ENCODE data around the gene ZC2HC1C.

DNA sequence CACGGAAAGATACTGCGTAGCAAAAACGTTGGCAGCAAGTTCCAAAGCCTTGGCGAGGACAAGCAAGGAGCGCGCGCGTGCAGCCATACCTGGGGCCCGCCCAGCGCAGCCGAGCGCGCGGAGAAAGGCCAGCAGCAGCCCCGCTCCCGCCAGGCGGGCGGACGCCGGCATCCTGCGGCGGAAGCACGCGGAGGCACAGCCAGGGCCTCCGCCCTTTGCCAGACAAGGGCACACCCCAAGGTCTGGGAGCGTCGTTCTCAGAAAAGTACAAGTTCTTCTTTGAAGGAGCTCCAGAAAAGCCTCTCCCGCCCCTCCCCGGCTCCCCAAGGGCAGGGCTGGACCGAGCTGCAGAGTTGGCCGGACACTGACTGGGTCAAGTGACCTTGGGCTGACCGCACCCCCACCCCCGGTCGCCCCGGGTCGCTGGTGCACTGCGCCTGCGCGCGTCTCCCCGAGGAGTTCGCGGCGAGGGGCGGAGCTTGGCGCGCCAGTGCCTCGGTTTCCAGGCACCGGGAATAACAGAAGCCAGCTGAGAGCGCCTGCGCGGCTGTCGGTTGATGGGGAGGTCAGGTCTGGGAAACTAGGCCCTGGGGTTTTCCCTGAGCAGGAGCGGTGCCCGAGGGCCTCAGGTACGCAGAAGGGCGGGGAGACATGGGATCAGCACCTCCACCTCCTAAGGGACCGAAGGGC is at the start of gene ZC2HC1C:
- TF ChIP-seq YY1 (IDR thresholded peaks at IDR 0.05; ENCODE audit: insufficient read depth, insufficient read length), result no peak
- no peak for TF ChIP-seq ZNF274 (IDR thresholded peaks at IDR 0.05; ENCODE audit: low read depth, low read length)
- TF ChIP-seq SUZ12 (IDR thresholded peaks at IDR 0.05; ENCODE audit: extremely low read depth, insufficient read depth, insufficient read length), result no peak

All from NT2/D1 (cell line).